ENCODE results near the gene SLC49A4.
A peak's percentile ranks its signal among the peaks of the same experiment; 100 is the strongest.

The SLC49A4 gene

GRCh38 chr3:122800706-122801237 is 5.9 kb downstream of the SLC49A4 start:
- no peak overlapping the region for H3K9ac ChIP-seq (ENCODE audit: low read depth in 1 of 2, low read length in 2 of 2)
- H3K4me1 ChIP-seq (ENCODE audit: control insufficient read depth in 2 of 2, insufficient read depth in 2 of 2, low read length in 2 of 2) = peaks cover 0 to 7% of the 10 kb centered on the region in 2 donors
- H3K36me3 ChIP-seq (ENCODE audit: control insufficient read depth in 2 of 2, insufficient read depth in 2 of 2, low read length in 2 of 2) = no peaks in the 10 kb centered on the region
- H3K4me3 ChIP-seq (ENCODE audit: low read length in 2 of 2) = no peak overlapping the region
- H3K9me3 ChIP-seq (ENCODE audit: control insufficient read depth in 2 of 2, low read length in 2 of 2) = no peaks in the 10 kb centered on the region
- H3K27ac ChIP-seq (ENCODE audit: low read depth in 2 of 2, low read length in 2 of 2) = no peak overlapping the region
- no peaks in the 10 kb centered on the region for H3K27me3 ChIP-seq (ENCODE audit: control insufficient read depth in 2 of 2, insufficient read depth in 2 of 2, low read length in 2 of 2)

- Histone ChIP-seq H3K27ac (ENCODE audit: low read depth in 2 of 2, low read length in 2 of 2) (no peak overlapping the region), H3K9me3 (ENCODE audit: control insufficient read depth in 2 of 2, low read length in 2 of 2) (no peaks in the 10 kb centered on the region), H3K4me3 (ENCODE audit: low read length in 2 of 2) (no peak overlapping the region), H3K36me3 (ENCODE audit: control insufficient read depth in 2 of 2, insufficient read depth in 2 of 2, low read length in 2 of 2) (no peaks in the 10 kb centered on the region), H3K4me1 (ENCODE audit: control insufficient read depth in 2 of 2, insufficient read depth in 2 of 2, low read length in 2 of 2) (peaks cover 0 to under 1% of the 10 kb centered on the region in 2 donors), H3K9ac (ENCODE audit: low read depth in 1 of 2, low read length in 2 of 2) (no peak overlapping the region), H3K27me3 (ENCODE audit: control insufficient read depth in 2 of 2, insufficient read depth in 2 of 2, low read length in 2 of 2) (no peaks in the 10 kb centered on the region)
Measured at GRCh38 chr3:122802323-122802722, 7.5 kb downstream of the SLC49A4 start.

- H3K27me3 ChIP-seq (ENCODE audit: control insufficient read depth in 2 of 2, insufficient read depth in 2 of 2, low read length in 2 of 2) = no peaks in the 10 kb centered on the region
- no peak overlapping the region for H3K9ac ChIP-seq (ENCODE audit: low read depth in 1 of 2, low read length in 2 of 2)
- H3K36me3 ChIP-seq (ENCODE audit: control insufficient read depth in 2 of 2, insufficient read depth in 2 of 2, low read length in 2 of 2) = peaks cover 0 to 3% of the 10 kb centered on the region in 2 donors
- no peaks in the 10 kb centered on the region for H3K4me1 ChIP-seq (ENCODE audit: control insufficient read depth in 2 of 2, insufficient read depth in 2 of 2, low read length in 2 of 2)
- H3K4me3 ChIP-seq (ENCODE audit: low read length in 2 of 2) = no peak overlapping the region
- H3K27ac ChIP-seq (ENCODE audit: low read depth in 2 of 2, low read length in 2 of 2) = no peak overlapping the region
- no peaks in the 10 kb centered on the region for H3K9me3 ChIP-seq (ENCODE audit: control insufficient read depth in 2 of 2, low read length in 2 of 2)
Measured at GRCh38 chr3:122803977-122804376, 9.1 kb downstream of the SLC49A4 start.

- no peak overlapping the region for H3K9ac ChIP-seq (ENCODE audit: low read depth in 1 of 2, low read length in 2 of 2)
- no peaks in the 10 kb centered on the region for H3K27me3 ChIP-seq (ENCODE audit: control insufficient read depth in 2 of 2, insufficient read depth in 2 of 2, low read length in 2 of 2)
- H3K27ac ChIP-seq (ENCODE audit: low read depth in 2 of 2, low read length in 2 of 2) = no peak overlapping the region
- H3K4me3 ChIP-seq (ENCODE audit: low read length in 2 of 2) = no peak overlapping the region
- H3K9me3 ChIP-seq (ENCODE audit: control insufficient read depth in 2 of 2, low read length in 2 of 2) = no peaks in the 10 kb centered on the region
- no peaks in the 10 kb centered on the region for H3K4me1 ChIP-seq (ENCODE audit: control insufficient read depth in 2 of 2, insufficient read depth in 2 of 2, low read length in 2 of 2)
- peaks cover 0 to 3% of the 10 kb centered on the region in 2 donors for H3K36me3 ChIP-seq (ENCODE audit: control insufficient read depth in 2 of 2, insufficient read depth in 2 of 2, low read length in 2 of 2)
Measured at GRCh38 chr3:122810734-122811133, 15.9 kb downstream of the SLC49A4 start.

GRCh38 chr3:122816587-122816986 is 21.7 kb downstream of the SLC49A4 start:
- Histone ChIP-seq H3K9me3 (ENCODE audit: control insufficient read depth in 2 of 2, low read length in 2 of 2) (no peaks in the 10 kb centered on the region), H3K27ac (ENCODE audit: low read depth in 2 of 2, low read length in 2 of 2) (no peak overlapping the region), H3K9ac (ENCODE audit: low read depth in 1 of 2, low read length in 2 of 2) (no peak overlapping the region), H3K4me3 (ENCODE audit: low read length in 2 of 2) (no peak overlapping the region), H3K36me3 (ENCODE audit: control insufficient read depth in 2 of 2, insufficient read depth in 2 of 2, low read length in 2 of 2) (peaks cover 3 to 4% of the 10 kb centered on the region in 2 donors), H3K4me1 (ENCODE audit: control insufficient read depth in 2 of 2, insufficient read depth in 2 of 2, low read length in 2 of 2) (no peaks in the 10 kb centered on the region), H3K27me3 (ENCODE audit: control insufficient read depth in 2 of 2, insufficient read depth in 2 of 2, low read length in 2 of 2) (no peaks in the 10 kb centered on the region)

GRCh38 chr3:122824465-122825381 is 29.9 kb downstream of the SLC49A4 start:
- no peak overlapping the region for H3K9ac ChIP-seq (ENCODE audit: low read depth in 1 of 2, low read length in 2 of 2)
- no peaks in the 10 kb centered on the region for H3K4me1 ChIP-seq (ENCODE audit: control insufficient read depth in 2 of 2, insufficient read depth in 2 of 2, low read length in 2 of 2)
- H3K27me3 ChIP-seq (ENCODE audit: control insufficient read depth in 2 of 2, insufficient read depth in 2 of 2, low read length in 2 of 2) = no peaks in the 10 kb centered on the region
- no peak overlapping the region for H3K4me3 ChIP-seq (ENCODE audit: low read length in 2 of 2)
- no peaks in the 10 kb centered on the region for H3K9me3 ChIP-seq (ENCODE audit: control insufficient read depth in 2 of 2, low read length in 2 of 2)
- H3K27ac ChIP-seq (ENCODE audit: low read depth in 2 of 2, low read length in 2 of 2) = no peak overlapping the region
- H3K36me3 ChIP-seq (ENCODE audit: control insufficient read depth in 2 of 2, insufficient read depth in 2 of 2, low read length in 2 of 2) = peaks cover 3 to 8% of the 10 kb centered on the region in 2 donors

- H3K4me3 ChIP-seq (ENCODE audit: low read length in 2 of 2) = no peak overlapping the region
- H3K9me3 ChIP-seq (ENCODE audit: control insufficient read depth in 2 of 2, low read length in 2 of 2) = no peaks in the 10 kb centered on the region
- no peaks in the 10 kb centered on the region for H3K27me3 ChIP-seq (ENCODE audit: control insufficient read depth in 2 of 2, insufficient read depth in 2 of 2, low read length in 2 of 2)
- peaks cover 3 to 8% of the 10 kb centered on the region in 2 donors for H3K36me3 ChIP-seq (ENCODE audit: control insufficient read depth in 2 of 2, insufficient read depth in 2 of 2, low read length in 2 of 2)
- no peak overlapping the region for H3K9ac ChIP-seq (ENCODE audit: low read depth in 1 of 2, low read length in 2 of 2)
- H3K4me1 ChIP-seq (ENCODE audit: control insufficient read depth in 2 of 2, insufficient read depth in 2 of 2, low read length in 2 of 2) = no peaks in the 10 kb centered on the region
- peak overlapping the region in 1 of 2 donors; percentile 20 for H3K27ac ChIP-seq (ENCODE audit: low read depth in 2 of 2, low read length in 2 of 2)
Measured at GRCh38 chr3:122825460-122825859, 30.6 kb downstream of the SLC49A4 start.

GRCh38 chr3:122826278-122826677 is 31.4 kb downstream of the SLC49A4 start:
- Histone ChIP-seq H3K9me3 (ENCODE audit: control insufficient read depth in 2 of 2, low read length in 2 of 2) (no peaks in the 10 kb centered on the region), H3K9ac (ENCODE audit: low read depth in 1 of 2, low read length in 2 of 2) (no peak overlapping the region), H3K4me3 (ENCODE audit: low read length in 2 of 2) (no peak overlapping the region), H3K4me1 (ENCODE audit: control insufficient read depth in 2 of 2, insufficient read depth in 2 of 2, low read length in 2 of 2) (no peaks in the 10 kb centered on the region), H3K27me3 (ENCODE audit: control insufficient read depth in 2 of 2, insufficient read depth in 2 of 2, low read length in 2 of 2) (no peaks in the 10 kb centered on the region), H3K27ac (ENCODE audit: low read depth in 2 of 2, low read length in 2 of 2) (no peak overlapping the region), H3K36me3 (ENCODE audit: control insufficient read depth in 2 of 2, insufficient read depth in 2 of 2, low read length in 2 of 2) (peaks cover 3 to 8% of the 10 kb centered on the region in 2 donors)

GRCh38 chr3:122828281-122828680 is 33.4 kb downstream of the SLC49A4 start:
- no peak overlapping the region for H3K4me3 ChIP-seq (ENCODE audit: low read length in 2 of 2)

GRCh38 chr3:122835590-122835989 is 40.7 kb downstream of the SLC49A4 start:
- Histone ChIP-seq H3K9ac (ENCODE audit: low read depth in 1 of 2, low read length in 2 of 2) (no peak overlapping the region), H3K27ac (ENCODE audit: low read depth in 2 of 2, low read length in 2 of 2) (no peak overlapping the region), H3K4me3 (ENCODE audit: low read length in 2 of 2) (no peak overlapping the region), H3K9me3 (ENCODE audit: control insufficient read depth in 2 of 2, low read length in 2 of 2) (no peaks in the 10 kb centered on the region), H3K36me3 (ENCODE audit: control insufficient read depth in 2 of 2, insufficient read depth in 2 of 2, low read length in 2 of 2) (no peaks in the 10 kb centered on the region), H3K4me1 (ENCODE audit: control insufficient read depth in 2 of 2, insufficient read depth in 2 of 2, low read length in 2 of 2) (no peaks in the 10 kb centered on the region), H3K27me3 (ENCODE audit: control insufficient read depth in 2 of 2, insufficient read depth in 2 of 2, low read length in 2 of 2) (no peaks in the 10 kb centered on the region)

More at GRCh38 chr3:122828281-122828680, 33.4 kb downstream of the SLC49A4 start:
- Histone ChIP-seq H3K27ac (ENCODE audit: low read depth in 2 of 2, low read length in 2 of 2) (no peak overlapping the region), H3K9me3 (ENCODE audit: control insufficient read depth in 2 of 2, low read length in 2 of 2) (no peaks in the 10 kb centered on the region), H3K4me1 (ENCODE audit: control insufficient read depth in 2 of 2, insufficient read depth in 2 of 2, low read length in 2 of 2) (no peaks in the 10 kb centered on the region), H3K36me3 (ENCODE audit: control insufficient read depth in 2 of 2, insufficient read depth in 2 of 2, low read length in 2 of 2) (peaks cover 0 to 3% of the 10 kb centered on the region in 2 donors), H3K9ac (ENCODE audit: low read depth in 1 of 2, low read length in 2 of 2) (no peak overlapping the region), H3K27me3 (ENCODE audit: control insufficient read depth in 2 of 2, insufficient read depth in 2 of 2, low read length in 2 of 2) (no peaks in the 10 kb centered on the region)

All from mucosa of rectum (tissue), 2 donors.